Spinal cord (tissue), 10 donors: Measurements from ENCODE around the gene NFYC. TPM values are rescaled to one million over a fixed set of nuclear protein-coding genes. Genes with fewer than 3 reads are reported as not detected.

Source experiments
- DNase-seq, 6 donors: peaks; one replicate each; pipeline versions ENCODE4 v3.0.0 to v3.0.0-alpha.2; 2013 to 2015; ENCODE audit warnings: low spot score in 6 of 6, low read depth in 4 of 6
- H3K27ac ChIP-seq: one replicate; pipeline ENCODE4 v1.5.1; 2013; ENCODE audit warnings: low read depth, low read length, control low read depth
- H3K27me3 ChIP-seq: one replicate; pipeline ENCODE4 v1.6.1; 2013; ENCODE audit warnings: low read length; ENCODE audit not compliant: control insufficient read depth, insufficient read depth
- H3K36me3 ChIP-seq: one replicate; pipeline ENCODE4 v1.6.1; 2013; ENCODE audit warnings: low read length; ENCODE audit not compliant: control insufficient read depth, insufficient read depth
- H3K4me1 ChIP-seq: one replicate; pipeline ENCODE4 v1.6.1; 2013; ENCODE audit warnings: low read length; ENCODE audit not compliant: control insufficient read depth, insufficient read depth
- H3K4me3 ChIP-seq: one replicate; pipeline ENCODE4 v1.5.1; 2013; ENCODE audit warnings: low read depth, low read length, control low read depth
- H3K9me3 ChIP-seq: one replicate; pipeline ENCODE4 v1.6.1; 2013; ENCODE audit warnings: low read length; ENCODE audit not compliant: control insufficient read depth, insufficient read depth
- WGBS: methylation state at CpG from one replicate; pipeline ENCODE4 v1.1.5; 2013; ENCODE audit warnings: missing lambda C conversion rate; ENCODE audit not compliant: insufficient coverage; 5-methylcytosine and 5-hydroxymethylcytosine counted together
- polyA plus RNA-seq, 2 donors: library from polyadenylated mRNA; unstranded; fragments of 120-200 nt; gene quantifications; one replicate each; pipeline ENCODE4 v1.2.1, GENCODE V29; 2013; ENCODE audit not compliant: insufficient read length in 2 of 2
- total RNA-seq, 2 donors: library from RNA; depleted of rRNA in 1 of 2; stranded (reverse); fragments of 120-200 nt in 1 of 2; fragments of >200 nt in 1 of 2; gene quantifications; one replicate each; pipeline versions ENCODE4 v1.2.3 to v1.2.4, GENCODE V29; 2013 to 2014
- donor health status: healthy.

The NFYC gene
- total and polyA plus RNA-seq, 4 donors: 36.4 to 82.8 (median 59.0) TPM

- peak overlapping the region; percentile 62 for H3K27ac ChIP-seq
- DNase-seq: peak in 3 of 6 donors; percentile 43 to 76 (median 66)
These were observed 107.1 kb downstream of the NFYC start for GRCh38 chr1:40798366-40799281.

GRCh38 chr1:40799351-40799867, 107.9 kb downstream of the NFYC start:
- 40% methylated on average over 9 of the region's 9 CpGs for WGBS
- H3K4me1 ChIP-seq: peaks cover 63% of the 10 kb centered on the region
- no peaks in the 10 kb centered on the region for H3K36me3 ChIP-seq
- DNase-seq: peak in 2 of 6 donors; percentile 60 to 68
- no peaks in the 10 kb centered on the region for H3K27me3 ChIP-seq
- H3K9me3 ChIP-seq: no peaks in the 10 kb centered on the region
- H3K27ac ChIP-seq: peak overlapping the region; percentile 62
- no peak overlapping the region for H3K4me3 ChIP-seq

More at GRCh38 chr1:40798366-40799281, 107.1 kb downstream of the NFYC start:
- WGBS: 67% methylated on average over 6 of the region's 8 CpGs
- no peaks in the 10 kb centered on the region for H3K27me3 ChIP-seq
- no peaks in the 10 kb centered on the region for H3K9me3 ChIP-seq
- H3K4me1 ChIP-seq: peaks cover 63% of the 10 kb centered on the region
- H3K36me3 ChIP-seq: no peaks in the 10 kb centered on the region
- H3K4me3 ChIP-seq: no peak overlapping the region

GRCh38 chr1:40801742-40802077, 110.2 kb downstream of the NFYC start:
- no peak for DNase-seq
- Histone ChIP-seq H3K27ac (no peak overlapping the region), H3K9me3 (no peaks in the 10 kb centered on the region), H3K4me1 (peaks cover 59% of the 10 kb centered on the region), H3K27me3 (no peaks in the 10 kb centered on the region), H3K4me3 (peak overlapping the region; percentile 19), H3K36me3 (no peaks in the 10 kb centered on the region)
- 83% methylated on average over 1 of the region's 3 CpGs for WGBS

- Histone ChIP-seq H3K36me3 (no peaks in the 10 kb centered on the region), H3K27me3 (no peaks in the 10 kb centered on the region), H3K9me3 (no peaks in the 10 kb centered on the region), H3K4me1 (peaks cover 59% of the 10 kb centered on the region), H3K27ac (no peak overlapping the region), H3K4me3 (peak overlapping the region; percentile 19)
- peak in 2 of 6 donors; percentile 66 to 79 for DNase-seq
- WGBS: 3% methylated on average over 44 of the region's 56 CpGs
These were observed 110.7 kb downstream of the NFYC start for GRCh38 chr1:40802078-40802741.

- H3K27ac ChIP-seq: no peak overlapping the region
- H3K27me3 ChIP-seq: no peaks in the 10 kb centered on the region
- H3K9me3 ChIP-seq: no peaks in the 10 kb centered on the region
- no peaks in the 10 kb centered on the region for H3K36me3 ChIP-seq
- H3K4me1 ChIP-seq: peaks cover 59% of the 10 kb centered on the region
- DNase-seq: no peak
- 0% methylated on average over 2 of the region's 4 CpGs for WGBS
- no peak overlapping the region for H3K4me3 ChIP-seq
These were observed 111.2 kb downstream of the NFYC start for GRCh38 chr1:40802742-40803113.

GRCh38 chr1:40803447-40803846, 111.9 kb downstream of the NFYC start:
- Histone ChIP-seq H3K9me3 (no peaks in the 10 kb centered on the region), H3K4me3 (no peak overlapping the region), H3K27ac (no peak overlapping the region), H3K4me1 (peaks cover 59% of the 10 kb centered on the region), H3K27me3 (no peaks in the 10 kb centered on the region), H3K36me3 (no peaks in the 10 kb centered on the region)
- WGBS: 81% methylated on average over 3 of the region's 3 CpGs
- DNase-seq: no peak

- no peak for DNase-seq
- no peak overlapping the region for H3K4me3 ChIP-seq
- peaks cover 55% of the 10 kb centered on the region for H3K4me1 ChIP-seq
- no peaks in the 10 kb centered on the region for H3K27me3 ChIP-seq
- WGBS: 60% methylated on average over 2 of the region's 2 CpGs
- no peaks in the 10 kb centered on the region for H3K9me3 ChIP-seq
- H3K36me3 ChIP-seq: no peaks in the 10 kb centered on the region
- H3K27ac ChIP-seq: no peak overlapping the region
These were observed 112.4 kb downstream of the NFYC start for GRCh38 chr1:40803902-40804301.

GRCh38 chr1:40806240-40806639, 114.7 kb downstream of the NFYC start:
- H3K36me3 ChIP-seq: no peaks in the 10 kb centered on the region
- H3K4me1 ChIP-seq: peaks cover 34% of the 10 kb centered on the region
- no CpG with 5 or more reads among the region's 3 CpGs for WGBS
- no peak overlapping the region for H3K4me3 ChIP-seq
- DNase-seq: no peak
- no peaks in the 10 kb centered on the region for H3K27me3 ChIP-seq
- no peaks in the 10 kb centered on the region for H3K9me3 ChIP-seq
- no peak overlapping the region for H3K27ac ChIP-seq

GRCh38 chr1:40806731-40807695, 115.5 kb downstream of the NFYC start:
- no peaks in the 10 kb centered on the region for H3K36me3 ChIP-seq
- H3K27ac ChIP-seq: peak overlapping the region; percentile 42
- peak in 1 of 6 donors; percentile 64 for DNase-seq
- H3K9me3 ChIP-seq: no peaks in the 10 kb centered on the region
- H3K4me3 ChIP-seq: no peak overlapping the region
- H3K4me1 ChIP-seq: peaks cover 27% of the 10 kb centered on the region
- no peaks in the 10 kb centered on the region for H3K27me3 ChIP-seq
- 70% methylated on average over 19 of the region's 20 CpGs for WGBS
